Activated T-helper 17 cell treated with anti-CD3 and anti-CD28 coated beads, Interleukin-2, amount 50 U/mL, for 72 hours (primary cell): ENCODE results near the gene CHRDL2. TPM values are rescaled to one million over a fixed set of nuclear protein-coding genes. Genes with fewer than 3 reads are reported as not detected.

Experiments
- ATAC-seq: fragments of 150-1000 bp; cut with Tn5 transposase; replicated peaks from 2 replicates; pipeline ENCODE4 v1.10.0; 2021; ENCODE audit warnings: mild to moderate bottlenecking, moderate library complexity
- H3K27ac Mint-ChIP-seq: one replicate; pipeline ENCODE4 v1.8.0; 2022; ENCODE audit warnings: mixed read lengths
- H3K27me3 Mint-ChIP-seq: one replicate; pipeline ENCODE4 v1.8.0; 2022; ENCODE audit warnings: mixed read lengths
- H3K36me3 Mint-ChIP-seq: one replicate; pipeline ENCODE4 v1.8.0; 2022; ENCODE audit warnings: low read depth, mild to moderate bottlenecking, mixed read lengths
- H3K4me1 Mint-ChIP-seq: one replicate; pipeline ENCODE4 v1.8.0; 2022; ENCODE audit warnings: mixed read lengths
- H3K4me3 Mint-ChIP-seq: one replicate; pipeline ENCODE4 v1.8.0; 2022; ENCODE audit warnings: mild to moderate bottlenecking, mixed read lengths
- H3K9me3 Mint-ChIP-seq: one replicate; pipeline ENCODE4 v1.8.0; 2022; ENCODE audit warnings: mixed read lengths
- total RNA-seq, 2 donors: library from RNA; stranded (reverse); gene quantifications; one replicate each; pipeline ENCODE4 v1.2.3, GENCODE V29; 2022

The CHRDL2 gene
- total RNA-seq, 2 donors from 2014 or later = not detected

DNA sequence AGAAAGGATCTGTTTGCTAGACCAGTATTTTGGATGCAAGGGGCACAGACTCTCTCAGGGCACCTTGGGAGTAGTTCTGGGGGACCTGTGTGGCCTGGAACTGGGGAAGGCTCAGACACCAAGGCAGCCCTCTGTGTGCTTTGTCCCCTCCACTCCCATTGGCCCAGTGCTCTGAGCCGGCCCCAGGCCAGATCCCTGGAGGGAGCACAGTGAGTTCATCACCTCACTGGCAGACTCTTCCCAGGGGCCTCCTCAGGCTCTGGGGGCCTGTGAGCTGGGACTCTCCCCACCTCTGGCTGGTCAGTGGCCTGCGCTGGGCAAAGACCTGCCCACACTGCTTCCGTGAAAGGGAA, 51.7 kb downstream of the CHRDL2 start:
- H3K27me3 Mint-ChIP-seq = peaks cover 12% of the 10 kb centered on the region
- H3K4me3 Mint-ChIP-seq = no peak overlapping the region
- no peak for ATAC-seq
- no peaks in the 10 kb centered on the region for H3K36me3 Mint-ChIP-seq
- H3K27ac Mint-ChIP-seq = no peak overlapping the region
- no peaks in the 10 kb centered on the region for H3K9me3 Mint-ChIP-seq
- no peaks in the 10 kb centered on the region for H3K4me1 Mint-ChIP-seq

DNA sequence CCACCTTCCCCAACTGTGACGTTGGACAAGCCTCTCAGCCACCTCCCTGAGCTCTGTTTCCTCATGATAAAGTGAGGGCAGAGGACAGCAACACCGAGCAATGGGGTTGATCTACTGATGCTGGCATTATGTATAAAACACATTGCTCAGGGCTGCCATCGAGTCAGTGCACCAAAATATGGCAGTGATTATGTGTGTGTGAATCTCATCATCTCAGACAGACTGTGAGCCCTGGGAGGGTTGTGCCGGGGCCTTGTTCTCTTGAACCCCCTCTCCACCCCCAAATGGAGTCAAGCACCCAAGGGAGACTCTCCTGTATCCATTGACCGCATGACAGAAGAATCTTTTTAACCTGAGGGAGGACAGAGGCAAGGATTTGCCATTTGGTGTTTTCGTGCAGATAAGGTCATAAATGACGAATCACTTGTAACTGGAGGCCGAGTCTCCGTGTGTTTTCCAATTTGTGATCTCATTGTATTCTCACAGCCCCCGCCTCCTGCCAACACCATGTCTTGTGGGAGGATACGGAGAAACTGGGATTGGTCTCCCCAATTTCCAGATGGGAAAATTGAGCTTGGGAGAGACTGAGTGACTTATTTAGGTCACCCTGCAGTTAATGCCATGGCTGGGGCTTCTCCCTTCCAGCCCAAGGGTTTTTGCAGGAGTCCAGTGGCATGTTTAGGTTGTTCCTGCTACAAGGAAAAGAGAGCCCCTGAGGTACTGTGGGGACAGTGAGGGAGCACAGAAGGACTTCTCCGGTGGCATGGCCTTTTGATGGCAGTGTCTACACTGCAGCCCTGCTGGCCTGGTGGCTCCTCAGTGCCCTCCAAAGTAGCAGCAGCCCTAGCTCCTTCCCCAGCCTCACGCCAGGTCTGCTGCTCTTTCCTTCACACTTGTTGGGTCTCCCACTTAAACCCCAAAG, 52.4 kb downstream of the CHRDL2 start:
- Mint-ChIP-seq H3K27me3 (peaks cover 12% of the 10 kb centered on the region), H3K9me3 (no peaks in the 10 kb centered on the region), H3K4me3 (no peak overlapping the region), H3K27ac (no peak overlapping the region), H3K4me1 (no peaks in the 10 kb centered on the region), H3K36me3 (no peaks in the 10 kb centered on the region)
- ATAC-seq = no peak

DNA sequence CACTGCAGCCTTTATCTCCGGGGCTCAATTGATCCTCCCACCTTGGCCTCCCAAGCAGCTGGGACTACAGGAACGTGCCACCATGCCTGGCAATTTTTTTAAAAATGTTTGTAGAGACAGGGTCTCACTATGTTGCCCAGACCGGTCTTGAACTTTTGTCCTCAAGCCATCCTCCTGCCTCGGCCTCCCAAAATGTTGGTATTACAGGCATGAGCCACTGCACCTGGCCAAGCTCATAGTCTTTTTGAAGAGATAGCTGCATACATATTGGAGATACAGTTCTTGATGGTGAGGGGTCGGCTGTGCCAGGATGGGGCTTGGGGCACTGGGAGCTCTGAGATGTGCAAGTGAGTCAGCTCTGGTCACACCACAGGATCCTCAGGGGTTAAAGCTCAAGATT, 53.2 kb downstream of the CHRDL2 start:
- ATAC-seq = no peak
- H3K27ac Mint-ChIP-seq = no peak overlapping the region
- no peak overlapping the region for H3K4me3 Mint-ChIP-seq
- H3K36me3 Mint-ChIP-seq = no peaks in the 10 kb centered on the region
- H3K27me3 Mint-ChIP-seq = peaks cover 11% of the 10 kb centered on the region
- no peaks in the 10 kb centered on the region for H3K9me3 Mint-ChIP-seq
- H3K4me1 Mint-ChIP-seq = no peaks in the 10 kb centered on the region

DNA sequence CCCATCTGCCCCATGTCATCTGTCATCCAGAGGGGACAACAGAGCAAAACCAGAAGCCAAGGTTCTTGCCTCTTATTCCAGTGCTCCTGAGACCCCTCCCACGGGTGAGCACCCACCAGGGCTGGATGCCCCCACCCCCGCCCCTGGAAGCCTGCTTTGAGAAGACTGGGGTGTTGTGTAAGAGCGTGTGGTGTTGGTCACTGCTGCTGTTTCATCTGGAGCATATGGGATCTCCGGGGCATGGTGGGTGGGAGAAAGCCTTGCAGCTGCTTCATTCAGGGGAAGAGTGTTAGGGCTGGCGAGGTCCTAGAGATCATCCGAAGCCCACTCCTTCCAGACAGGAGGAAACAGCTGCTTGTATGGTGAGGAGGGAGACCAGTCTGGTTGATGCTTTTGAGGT, 54.1 kb downstream of the CHRDL2 start:
- no peak for ATAC-seq
- Mint-ChIP-seq H3K4me3 (no peak overlapping the region), H3K36me3 (no peaks in the 10 kb centered on the region), H3K27me3 (peaks cover 4% of the 10 kb centered on the region), H3K9me3 (no peaks in the 10 kb centered on the region), H3K27ac (no peak overlapping the region), H3K4me1 (no peaks in the 10 kb centered on the region)

DNA sequence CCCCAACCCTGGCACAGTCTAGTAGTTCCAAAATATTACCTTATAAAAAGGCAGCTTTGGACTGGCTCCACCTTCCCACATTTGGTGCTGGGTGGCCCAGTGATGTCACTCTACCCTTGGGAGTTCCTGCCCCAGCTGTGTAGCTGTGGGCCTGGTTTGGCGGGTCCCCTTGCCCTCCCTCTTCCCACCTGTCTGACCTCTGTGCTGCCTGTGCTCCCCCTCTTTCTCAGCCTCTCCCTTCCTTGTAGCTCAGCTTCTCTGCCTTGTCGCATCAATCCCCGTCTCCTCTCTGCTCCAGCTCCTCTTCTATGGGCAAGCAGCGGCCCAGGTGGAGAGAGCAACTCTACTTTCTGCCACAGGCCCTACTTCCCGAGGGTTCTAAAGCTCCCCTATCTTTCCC, 54.6 kb downstream of the CHRDL2 start:
- Mint-ChIP-seq H3K9me3 (no peaks in the 10 kb centered on the region), H3K27ac (no peak overlapping the region), H3K4me3 (no peak overlapping the region), H3K36me3 (no peaks in the 10 kb centered on the region), H3K4me1 (no peaks in the 10 kb centered on the region), H3K27me3 (peaks cover 2% of the 10 kb centered on the region)
- no peak for ATAC-seq

DNA sequence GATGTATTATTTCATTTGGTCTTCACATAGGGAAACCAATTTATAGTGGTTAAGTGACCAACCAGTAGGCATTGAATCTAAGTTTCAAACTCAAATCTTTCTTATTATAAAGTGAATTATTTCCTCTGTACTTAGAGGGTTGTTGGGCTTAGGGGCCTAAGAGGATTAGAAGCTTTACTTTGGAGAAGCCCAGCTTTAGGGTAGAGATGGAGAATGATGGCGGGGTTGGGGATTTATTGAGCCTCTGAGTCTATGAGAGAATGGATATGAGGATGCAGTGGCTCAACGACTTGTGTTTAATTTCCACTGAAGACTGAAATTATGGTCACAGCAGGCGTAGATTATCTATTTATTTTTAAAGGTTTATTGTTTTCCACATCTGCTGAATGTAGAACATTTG, 55.5 kb downstream of the CHRDL2 start:
- Mint-ChIP-seq H3K36me3 (no peaks in the 10 kb centered on the region), H3K27me3 (no peaks in the 10 kb centered on the region), H3K9me3 (no peaks in the 10 kb centered on the region), H3K27ac (no peak overlapping the region), H3K4me3 (no peak overlapping the region), H3K4me1 (no peaks in the 10 kb centered on the region)
- ATAC-seq = no peak

DNA sequence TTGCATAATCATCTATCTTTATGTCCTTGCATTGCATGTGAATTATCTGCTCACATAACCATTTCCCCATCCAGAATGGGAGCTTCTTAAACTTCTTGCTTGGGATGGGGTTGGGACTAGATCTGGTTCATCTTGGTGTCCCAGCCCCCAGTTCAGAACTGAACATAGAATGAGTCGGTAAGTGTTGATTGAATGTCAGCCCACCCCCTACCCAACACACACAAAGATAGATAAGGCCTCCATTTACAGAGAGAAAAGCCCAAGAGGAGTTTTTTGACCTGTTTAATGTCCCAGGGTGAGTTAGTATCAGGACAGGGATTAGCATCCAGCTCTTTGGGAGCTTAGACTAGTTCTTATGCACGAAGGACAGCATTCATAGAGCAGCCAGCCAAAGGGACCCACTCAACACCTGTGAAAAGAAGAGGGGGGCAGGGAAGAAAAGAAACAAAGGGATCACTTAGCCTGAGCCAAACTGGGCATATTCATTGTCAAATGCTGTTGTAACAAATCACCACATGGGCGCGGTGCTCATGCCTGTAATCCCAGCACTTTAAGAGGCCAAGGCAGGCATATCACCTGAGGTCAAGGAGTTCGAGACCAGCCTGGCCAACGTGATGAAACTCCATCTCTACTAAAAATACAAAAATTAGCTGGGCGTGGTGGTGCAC, 57.4 kb downstream of the CHRDL2 start:
- ATAC-seq = no peak
- H3K4me3 Mint-ChIP-seq = no peak overlapping the region
- no peaks in the 10 kb centered on the region for H3K4me1 Mint-ChIP-seq

DNA sequence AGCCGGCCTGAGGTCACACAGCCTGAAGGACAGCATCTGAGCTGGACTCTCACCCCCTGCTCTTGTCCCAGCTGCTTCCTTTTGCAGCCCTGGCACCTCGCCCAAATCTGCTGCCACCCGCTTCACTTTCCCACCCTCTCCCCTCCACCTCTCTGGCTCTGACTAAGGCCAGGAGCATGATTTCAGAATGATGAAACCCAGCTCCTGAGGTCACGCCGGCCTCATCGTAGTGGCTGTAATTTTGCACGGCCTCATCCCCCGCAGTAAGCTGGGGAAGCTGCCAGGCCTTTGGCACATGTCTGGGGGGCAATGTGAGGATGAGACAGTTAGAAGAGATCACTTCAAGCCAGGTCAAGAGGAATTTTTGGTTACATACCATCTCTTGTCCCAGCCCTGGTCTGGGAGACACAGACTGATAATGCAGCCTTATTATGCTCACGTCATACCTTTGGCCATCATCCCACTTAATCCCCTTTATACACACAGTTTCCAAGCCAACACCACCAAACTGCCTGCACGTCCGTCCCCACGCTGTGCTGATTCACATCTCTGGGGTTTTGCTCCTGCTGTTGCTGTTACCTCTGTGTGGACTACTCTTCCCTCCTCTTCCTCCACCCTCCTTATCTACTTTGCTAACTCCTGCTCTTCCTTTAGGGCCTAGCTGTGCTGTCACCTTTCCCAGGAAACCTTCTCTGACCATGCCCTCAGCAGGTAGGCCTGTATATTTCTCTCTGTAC, 58.1 kb downstream of the CHRDL2 start:
- no peaks in the 10 kb centered on the region for H3K9me3 Mint-ChIP-seq
- no peaks in the 10 kb centered on the region for H3K36me3 Mint-ChIP-seq
- H3K4me1 Mint-ChIP-seq = no peaks in the 10 kb centered on the region
- no peaks in the 10 kb centered on the region for H3K27me3 Mint-ChIP-seq
- no peak overlapping the region for H3K4me3 Mint-ChIP-seq
- no peak overlapping the region for H3K27ac Mint-ChIP-seq
- no peak for ATAC-seq

More for the DNA sequence above, 57.4 kb downstream of the CHRDL2 start:
- no peak overlapping the region for H3K27ac Mint-ChIP-seq
- H3K27me3 Mint-ChIP-seq = no peaks in the 10 kb centered on the region
- no peaks in the 10 kb centered on the region for H3K9me3 Mint-ChIP-seq
- H3K36me3 Mint-ChIP-seq = no peaks in the 10 kb centered on the region

DNA sequence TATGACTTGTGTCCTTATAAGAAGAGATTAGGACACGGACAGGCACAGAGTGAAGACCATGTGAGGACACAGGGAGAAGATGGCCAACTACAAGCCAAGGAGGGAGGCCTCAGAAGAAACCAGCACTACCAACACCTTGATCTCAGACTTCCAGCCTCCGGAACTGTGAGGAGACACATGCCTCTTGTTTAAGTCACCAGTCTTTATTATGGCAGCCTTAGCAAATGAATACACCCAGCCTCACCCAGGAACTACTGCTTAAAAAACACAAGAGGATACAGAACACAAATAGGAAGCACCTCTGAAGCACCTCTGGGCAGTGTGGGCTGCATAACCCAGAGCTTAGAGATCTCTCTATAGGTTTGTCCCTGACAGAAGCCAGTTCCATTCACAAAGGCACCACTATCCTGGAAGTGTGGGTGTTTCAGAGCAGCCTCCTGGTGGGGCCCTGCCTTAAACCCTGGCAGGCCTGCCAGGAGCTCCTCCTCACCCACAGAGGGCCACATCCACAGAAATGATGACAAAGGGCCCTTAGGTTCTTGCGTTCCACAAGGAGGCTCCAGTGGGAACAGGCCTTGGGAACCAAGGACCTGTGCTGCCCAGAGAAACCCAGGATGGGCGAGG, 58.8 kb downstream of the CHRDL2 start:
- no peak overlapping the region for H3K27ac Mint-ChIP-seq
- ATAC-seq = no peak
- no peaks in the 10 kb centered on the region for H3K4me1 Mint-ChIP-seq
- no peaks in the 10 kb centered on the region for H3K27me3 Mint-ChIP-seq
- no peak overlapping the region for H3K4me3 Mint-ChIP-seq
- no peaks in the 10 kb centered on the region for H3K36me3 Mint-ChIP-seq
- no peaks in the 10 kb centered on the region for H3K9me3 Mint-ChIP-seq

DNA sequence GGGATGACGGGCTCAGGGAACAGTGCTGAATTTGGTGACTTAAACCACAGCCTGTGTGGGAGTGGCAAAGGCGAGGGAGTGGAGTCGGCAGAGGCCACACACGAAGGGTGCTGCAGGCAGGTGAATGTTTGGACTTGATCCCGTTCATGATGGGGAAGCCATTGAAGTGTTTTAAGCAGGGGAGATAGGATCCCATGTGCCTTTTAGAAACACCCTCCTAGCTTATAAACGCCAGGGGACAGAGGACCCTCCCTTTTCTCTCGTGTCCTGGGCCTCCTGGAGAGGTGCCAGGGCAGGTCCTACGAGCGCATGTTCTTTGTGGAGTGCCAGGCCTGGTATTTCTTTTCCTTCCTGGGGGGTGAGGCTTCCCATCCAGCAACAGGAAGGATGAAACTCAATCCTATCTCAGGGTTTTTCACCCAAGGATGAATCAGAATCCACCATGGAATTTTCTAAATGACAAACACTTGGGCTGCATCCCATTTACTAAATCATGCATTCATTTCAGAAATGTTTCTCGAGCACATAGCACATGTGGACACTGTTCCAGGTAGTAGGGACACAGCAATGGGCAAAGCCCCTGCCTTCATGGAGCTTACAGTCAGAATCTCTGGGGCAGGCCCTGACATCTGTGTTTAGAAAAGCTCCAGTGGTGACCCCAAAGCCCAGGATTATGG, 59.6 kb downstream of the CHRDL2 start:
- Mint-ChIP-seq H3K4me3 (no peak overlapping the region), H3K9me3 (no peaks in the 10 kb centered on the region), H3K4me1 (no peaks in the 10 kb centered on the region), H3K27me3 (no peaks in the 10 kb centered on the region), H3K27ac (no peak overlapping the region), H3K36me3 (no peaks in the 10 kb centered on the region)
- no peak for ATAC-seq

DNA sequence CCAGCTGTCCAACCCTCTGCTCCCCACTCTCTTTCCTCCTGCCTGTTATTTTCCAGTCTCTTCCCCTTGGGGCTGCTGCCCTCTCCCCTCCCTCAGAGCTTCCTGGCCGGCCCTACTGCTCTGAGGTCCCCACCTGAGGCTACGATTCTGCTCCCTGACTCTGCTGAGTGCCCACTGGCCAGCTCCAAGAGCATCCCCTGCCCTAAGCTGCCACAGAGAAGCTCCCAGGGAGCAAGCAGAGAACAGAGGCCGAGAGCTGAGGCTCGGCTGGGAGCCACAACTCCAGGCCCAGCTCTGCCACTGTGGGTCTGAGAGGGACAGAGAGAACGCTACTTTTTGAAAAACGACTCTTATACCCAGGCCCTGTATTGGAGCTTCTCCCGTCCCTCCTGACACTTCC, 61.1 kb downstream of the CHRDL2 start:
- H3K9me3 Mint-ChIP-seq = no peaks in the 10 kb centered on the region
- no peaks in the 10 kb centered on the region for H3K27me3 Mint-ChIP-seq
- no peaks in the 10 kb centered on the region for H3K36me3 Mint-ChIP-seq
- H3K4me1 Mint-ChIP-seq = no peaks in the 10 kb centered on the region
- no peak for ATAC-seq
- no peak overlapping the region for H3K4me3 Mint-ChIP-seq
- no peak overlapping the region for H3K27ac Mint-ChIP-seq

DNA sequence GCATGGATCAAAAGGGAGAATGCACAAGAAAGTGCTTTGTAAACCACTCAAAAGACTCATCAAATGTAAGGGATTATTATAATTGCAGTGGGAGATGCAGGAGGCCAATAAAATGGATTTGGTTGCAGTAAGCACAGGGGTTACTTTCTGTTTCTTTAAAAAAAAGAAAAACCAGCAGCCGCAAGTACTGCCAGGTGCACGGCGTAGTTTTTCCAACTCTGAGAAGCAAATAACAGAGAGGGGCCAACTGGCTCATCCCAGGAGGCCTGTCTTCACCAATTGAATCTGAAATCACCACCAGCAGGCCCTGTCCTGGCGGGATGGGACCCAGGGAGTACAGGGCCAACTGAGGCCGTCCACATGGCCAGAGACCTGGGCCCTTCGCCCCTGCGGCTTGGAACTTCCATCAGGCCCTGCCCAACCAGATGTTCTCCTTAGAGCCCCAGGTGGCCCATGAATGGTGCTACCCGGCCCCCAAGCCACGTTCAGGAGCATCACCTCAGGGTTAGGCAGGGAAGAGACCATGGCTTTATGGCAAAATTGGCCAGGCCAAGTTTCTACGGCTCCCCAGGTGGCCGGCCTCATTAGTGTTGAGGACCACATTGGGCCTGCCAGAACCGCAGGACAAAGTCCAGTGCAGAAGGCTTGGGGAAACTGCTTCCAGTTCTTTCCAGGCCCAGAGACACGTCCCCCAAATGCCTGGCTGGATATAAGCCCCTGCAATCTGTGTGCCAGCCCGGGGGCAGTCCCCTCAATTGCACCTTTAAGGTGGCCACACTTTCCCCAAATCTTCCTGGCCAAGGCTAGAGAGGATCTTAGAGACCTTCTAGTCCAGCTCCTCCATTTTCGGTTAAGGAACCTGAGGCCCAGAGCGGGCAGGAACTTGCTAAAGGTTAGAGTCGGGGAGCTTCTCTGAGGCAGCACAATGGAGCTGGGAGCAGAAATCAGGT, 61.7 kb downstream of the CHRDL2 start:
- ATAC-seq = no peak
- Mint-ChIP-seq H3K36me3 (no peaks in the 10 kb centered on the region), H3K27ac (no peak overlapping the region), H3K4me3 (no peak overlapping the region), H3K27me3 (no peaks in the 10 kb centered on the region), H3K4me1 (no peaks in the 10 kb centered on the region), H3K9me3 (no peaks in the 10 kb centered on the region)

DNA sequence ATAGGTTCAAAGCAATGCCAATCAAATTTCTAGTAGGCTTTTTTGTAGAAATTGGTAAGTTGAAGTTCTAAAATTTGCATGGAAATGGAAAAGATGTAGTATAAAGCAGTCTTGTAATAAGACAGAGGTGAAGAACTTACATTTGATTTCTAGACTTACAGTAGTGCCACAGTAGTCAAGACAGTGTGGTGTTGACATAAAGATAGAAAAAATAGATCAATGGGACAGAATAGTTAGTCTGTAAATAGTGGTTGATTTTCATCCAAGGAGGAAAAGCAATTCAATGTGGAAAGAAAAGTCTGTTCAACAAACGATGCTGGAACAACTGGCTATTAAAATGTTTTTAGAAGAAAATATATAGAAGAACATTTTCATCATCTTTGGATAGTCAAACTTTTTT, 67.9 kb downstream of the CHRDL2 start:
- no peak for ATAC-seq
- Mint-ChIP-seq H3K9me3 (peaks cover 14% of the 10 kb centered on the region), H3K4me1 (no peaks in the 10 kb centered on the region), H3K27me3 (no peaks in the 10 kb centered on the region), H3K36me3 (peaks cover 26% of the 10 kb centered on the region), H3K27ac (no peak overlapping the region), H3K4me3 (no peak overlapping the region)
